Tibial artery (tissue), 4 donors: ENCODE measurements around the gene STRA6.

Source experiments
- DNase-seq, 2 donors: peaks; one replicate each; pipeline ENCODE4 v3.0.0-alpha.2; 2019
- H3K27ac ChIP-seq, 2 donors: fragments of 200-600 bp; sonication (generic) in 1 of 2; 1 replicate in 1 of 2; 2 replicates in 1 of 2; pipeline ENCODE4 v1.5.1; 2018 to 2019; ENCODE audit warnings: mild to moderate bottlenecking in 1 of 2
- H3K27me3 ChIP-seq, 2 donors: fragments of 200-600 bp; sonication (generic) in 1 of 2; one replicate each; pipeline versions ENCODE4 v1.5.1 to v1.6.0; 2016 to 2019
- H3K36me3 ChIP-seq, 3 donors: fragments of 200-600 bp; sonication (generic) in 2 of 3; one replicate each; pipeline ENCODE4 v1.5.1; 2016 to 2019; ENCODE audit warnings: mild to moderate bottlenecking in 2 of 3
- H3K4me1 ChIP-seq, 4 donors: fragments of 200-600 bp; sonication (generic) in 2 of 4; 1 replicate in 3 of 4; 2 replicates in 1 of 4; pipeline ENCODE4 v1.5.1; 2016 to 2019
- H3K4me3 ChIP-seq, 2 donors: fragments of 200-600 bp; sonication (generic) in 1 of 2; 1 replicate in 1 of 2; 2 replicates in 1 of 2; pipeline ENCODE4 v1.5.1; 2018 to 2019; ENCODE audit warnings: mild to moderate bottlenecking in 2 of 2
- H3K9me3 ChIP-seq, 3 donors: fragments of 200-600 bp; sonication (generic) in 1 of 3; one replicate each; pipeline ENCODE4 v1.5.1; 2016 to 2019
- CTCF ChIP-seq, 2 experiments: fragments of 200-600 bp in 1 of 2; fragments of 450-650 bp in 1 of 2; IDR thresholded peaks; one replicate each; pipeline ENCODE4 v1.5.1; 2017 to 2019; ENCODE audit warnings: antibody characterized with exemption in 2 of 2, mild to moderate bottlenecking in 1 of 2, moderate library complexity in 1 of 2
- intact Hi-C: fragments of 100-400 bp; cut with DNase I; formaldehyde crosslinking; loops from one replicate; pipeline ENCODE4 v1.15.0; 2023; ENCODE audit warnings: low total_unique reads

STRA6 gene

GRCh38 chr15:74197176-74197965 lies 5.2 kb downstream of the STRA6 start:
- Histone ChIP-seq H3K9me3 (no peaks in the 10 kb centered on the region), H3K27ac (no peak overlapping the region), H3K4me1 (peaks cover 0 to 40% (median 30%) of the 10 kb centered on the region in 4 donors), H3K36me3 (no peaks in the 10 kb centered on the region), H3K27me3 (no peaks in the 10 kb centered on the region), H3K4me3 (no peak overlapping the region)
- TF ChIP-seq CTCF (IDR thresholded peaks at IDR 0.05) = no peak
- intact Hi-C loops = no loop called here
- no peak for DNase-seq

GRCh38 chr15:74196175-74196574 lies 6.4 kb downstream of the STRA6 start:
- H3K36me3 ChIP-seq = no peaks in the 10 kb centered on the region
- H3K4me3 ChIP-seq = no peak overlapping the region
- no peak for TF ChIP-seq CTCF (IDR thresholded peaks at IDR 0.05)
- no peak overlapping the region for H3K27ac ChIP-seq
- intact Hi-C loops = no loop called here
- DNase-seq = peak in 1 of 2 donors; percentile 61
- no peaks in the 10 kb centered on the region for H3K9me3 ChIP-seq
- no peaks in the 10 kb centered on the region for H3K27me3 ChIP-seq
- H3K4me1 ChIP-seq = peaks cover 0 to 30% (median 22%) of the 10 kb centered on the region in 4 donors

DNA sequence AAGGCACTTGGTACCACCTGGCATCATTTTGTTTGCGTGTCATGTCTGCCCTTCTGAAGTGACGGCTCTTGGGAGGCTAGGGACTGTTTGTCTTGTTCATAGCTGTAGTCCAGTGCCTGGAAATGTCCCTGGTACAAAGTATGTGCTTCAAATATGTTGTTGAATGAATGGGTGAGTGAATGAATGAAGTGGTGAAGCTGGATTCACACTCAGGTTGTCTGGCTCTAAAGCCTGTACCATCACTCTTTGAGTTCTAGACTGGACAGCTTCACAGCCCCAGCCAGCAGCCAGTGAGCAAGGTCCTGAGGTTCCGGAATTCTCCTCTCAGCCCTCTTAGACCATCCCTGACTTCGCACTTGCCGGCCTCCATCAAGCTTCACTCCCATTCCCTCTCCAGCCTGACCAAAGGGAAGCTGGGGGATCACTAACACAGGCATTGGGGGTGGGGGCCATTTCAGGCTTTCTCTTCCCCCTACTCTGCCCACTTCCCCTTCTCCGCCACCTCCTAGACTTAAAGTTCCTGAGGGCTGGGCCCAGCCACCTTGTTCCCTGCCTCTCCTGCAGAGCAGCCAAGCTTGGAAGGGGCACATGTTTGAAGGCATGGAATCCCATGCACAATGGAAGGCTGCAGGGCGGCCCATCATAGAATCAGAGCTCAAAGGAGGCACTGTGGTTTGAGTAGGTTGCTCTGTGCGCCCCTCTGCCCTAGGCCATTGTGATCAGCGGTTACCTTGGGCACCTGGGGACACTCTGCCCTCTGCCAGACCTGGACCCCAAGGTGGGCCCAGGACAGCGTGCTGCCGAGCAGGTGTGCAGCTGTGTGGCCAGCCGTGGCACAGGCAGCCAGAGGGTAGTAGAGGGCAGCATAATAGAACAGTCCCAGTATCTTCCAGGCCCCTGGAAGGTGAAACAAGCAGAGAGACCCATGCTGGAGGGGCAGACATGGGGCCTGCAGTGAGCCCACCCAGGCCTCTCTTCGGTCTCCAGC lies 7.7 kb downstream of the STRA6 start:
- Histone ChIP-seq H3K36me3 (no peaks in the 10 kb centered on the region), H3K4me3 (no peak overlapping the region), H3K27ac (no peak overlapping the region), H3K27me3 (no peaks in the 10 kb centered on the region), H3K9me3 (no peaks in the 10 kb centered on the region), H3K4me1 (peaks cover 0 to 17% (median 9%) of the 10 kb centered on the region in 4 donors)
- no peak for DNase-seq
- no peak for TF ChIP-seq CTCF (IDR thresholded peaks at IDR 0.05)
- intact Hi-C loops = no loop called here

DNA sequence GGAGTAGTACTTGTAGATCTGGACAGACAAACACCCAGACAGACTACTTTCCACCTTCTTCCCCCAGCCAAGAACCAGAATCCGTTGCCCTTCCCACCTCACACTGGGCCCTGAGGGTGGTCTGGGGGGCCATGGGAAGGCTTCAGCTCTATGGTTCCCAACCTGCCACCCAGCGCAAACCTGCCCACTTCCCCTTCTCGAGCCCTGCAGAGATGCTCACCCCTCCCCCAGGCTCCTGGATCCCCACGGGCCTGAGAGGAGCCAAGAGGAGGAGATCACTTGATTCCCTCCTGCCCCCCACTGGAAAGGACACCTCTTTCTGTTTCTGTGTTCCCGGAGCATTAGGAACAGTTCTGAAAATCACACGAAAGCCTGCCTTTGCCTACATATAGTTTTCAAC lies 8.7 kb downstream of the STRA6 start:
- no peak for TF ChIP-seq CTCF (IDR thresholded peaks at IDR 0.05)
- H3K4me1 ChIP-seq = peaks cover 0 to 15% (median 9%) of the 10 kb centered on the region in 4 donors
- H3K36me3 ChIP-seq = no peaks in the 10 kb centered on the region
- intact Hi-C loops = no loop called here
- no peaks in the 10 kb centered on the region for H3K9me3 ChIP-seq
- no peak for DNase-seq
- H3K27me3 ChIP-seq = no peaks in the 10 kb centered on the region
- no peak overlapping the region for H3K27ac ChIP-seq
- no peak overlapping the region for H3K4me3 ChIP-seq

GRCh38 chr15:74193299-74193718 lies 9.3 kb downstream of the STRA6 start:
- H3K4me3 ChIP-seq = no peak overlapping the region
- peaks cover 0 to 15% (median 9%) of the 10 kb centered on the region in 4 donors for H3K4me1 ChIP-seq
- no peaks in the 10 kb centered on the region for H3K27me3 ChIP-seq
- H3K9me3 ChIP-seq = no peaks in the 10 kb centered on the region
- intact Hi-C loops = no loop called here
- no peak for TF ChIP-seq CTCF (IDR thresholded peaks at IDR 0.05)
- no peak overlapping the region for H3K27ac ChIP-seq
- DNase-seq = no peak
- no peaks in the 10 kb centered on the region for H3K36me3 ChIP-seq
